H1 (cell line): ENCODE results near the gene PABPC1L2A. TPM values are rescaled to one million over a fixed set of nuclear protein-coding genes. Genes with fewer than 3 reads are reported as not detected.

Source experiments
- polyA plus RNA-seq, 7 experiments: library from polyadenylated mRNA; depleted of rRNA in 3 of 7; stranded (reverse) in 5 of 7; unstranded in 2 of 7; fragments of >200 nt in 5 of 7; fragments of 200-250 nt in 2 of 7; gene quantifications; 1 replicate in 5 of 7; 2 replicates in 1 of 7; 4 replicates in 1 of 7; pipeline versions ENCODE4 v1.2.1 to v1.2.3, GENCODE V29; 2011 to 2013; ENCODE audit warnings: missing spikeins in 2 of 7, mixed read lengths in 2 of 7
- total RNA-seq: library from RNA; stranded (reverse); fragmentation: NEBNext Ultra II Directional; extraction: Animal tissue kit (Norgen Biotek cat#: 25700); gene quantifications from 2 replicates; pipeline ENCODE4 v1.2.1, GENCODE V29; 2021

Gene PABPC1L2A
- total and polyA plus RNA-seq, 2 of the 8 experiments (the other 6 are each of a cell fraction or from before 2014, with no cell fraction given): 0.32 to 0.83 TPM

Other genes with a start within 250 kb of the PABPC1L2A start
- gene FAM236C, start 166.9 kb downstream of the PABPC1L2A start, total RNA-seq: not detected in 2 replicates
- gene FAM236C, start 166.9 kb downstream of the PABPC1L2A start, polyA plus RNA-seq (2011; rRNA removed): not detected in 2 replicates
- not detected in 2 replicates for gene FAM236A, start 141.3 kb downstream of the PABPC1L2A start, total RNA-seq
- gene FAM236A, start 141.3 kb downstream of the PABPC1L2A start, polyA plus RNA-seq (2011; rRNA removed): not detected in 2 replicates
- not detected in 2 replicates for gene DMRTC1, start 135.7 kb downstream of the PABPC1L2A start, total RNA-seq
- not detected in 2 replicates for gene DMRTC1, start 135.7 kb downstream of the PABPC1L2A start, polyA plus RNA-seq (2011; rRNA removed)
- gene PABPC1L2B, start 76.6 kb downstream of the PABPC1L2A start, total RNA-seq: 0.59 and 1.7 TPM in 2 replicates
- gene PABPC1L2B, start 76.6 kb downstream of the PABPC1L2A start, polyA plus RNA-seq (2011; rRNA removed): 1.4 and 1.5 TPM in 2 replicates
- 15.8 and 17.0 TPM in 2 replicates for gene NAP1L2, start 135.3 kb upstream of the PABPC1L2A start, total RNA-seq
- 2.5 and 4.5 TPM in 2 replicates for gene NAP1L2, start 135.3 kb upstream of the PABPC1L2A start, polyA plus RNA-seq (2011; rRNA removed)